GM18873 (cell line): ENCODE results near the gene EIF1AX.
"Not testable (repeated sequence)": the region's sequence is repeated elsewhere in the genome, so short reads cannot be mapped to it uniquely, and the experiment has no call there.

Source experiments
- ATAC-seq: cut with Tn5 transposase; IDR thresholded peaks from one replicate; pipeline ENCODE4 v1.9.1; 2021; ENCODE audit warnings: mild to moderate bottlenecking, moderate library complexity, moderate number of reproducible peaks; ENCODE audit not compliant: unreplicated experiment, low FRiP score

The EIF1AX gene, protein sequence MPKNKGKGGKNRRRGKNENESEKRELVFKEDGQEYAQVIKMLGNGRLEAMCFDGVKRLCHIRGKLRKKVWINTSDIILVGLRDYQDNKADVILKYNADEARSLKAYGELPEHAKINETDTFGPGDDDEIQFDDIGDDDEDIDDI

DNA sequence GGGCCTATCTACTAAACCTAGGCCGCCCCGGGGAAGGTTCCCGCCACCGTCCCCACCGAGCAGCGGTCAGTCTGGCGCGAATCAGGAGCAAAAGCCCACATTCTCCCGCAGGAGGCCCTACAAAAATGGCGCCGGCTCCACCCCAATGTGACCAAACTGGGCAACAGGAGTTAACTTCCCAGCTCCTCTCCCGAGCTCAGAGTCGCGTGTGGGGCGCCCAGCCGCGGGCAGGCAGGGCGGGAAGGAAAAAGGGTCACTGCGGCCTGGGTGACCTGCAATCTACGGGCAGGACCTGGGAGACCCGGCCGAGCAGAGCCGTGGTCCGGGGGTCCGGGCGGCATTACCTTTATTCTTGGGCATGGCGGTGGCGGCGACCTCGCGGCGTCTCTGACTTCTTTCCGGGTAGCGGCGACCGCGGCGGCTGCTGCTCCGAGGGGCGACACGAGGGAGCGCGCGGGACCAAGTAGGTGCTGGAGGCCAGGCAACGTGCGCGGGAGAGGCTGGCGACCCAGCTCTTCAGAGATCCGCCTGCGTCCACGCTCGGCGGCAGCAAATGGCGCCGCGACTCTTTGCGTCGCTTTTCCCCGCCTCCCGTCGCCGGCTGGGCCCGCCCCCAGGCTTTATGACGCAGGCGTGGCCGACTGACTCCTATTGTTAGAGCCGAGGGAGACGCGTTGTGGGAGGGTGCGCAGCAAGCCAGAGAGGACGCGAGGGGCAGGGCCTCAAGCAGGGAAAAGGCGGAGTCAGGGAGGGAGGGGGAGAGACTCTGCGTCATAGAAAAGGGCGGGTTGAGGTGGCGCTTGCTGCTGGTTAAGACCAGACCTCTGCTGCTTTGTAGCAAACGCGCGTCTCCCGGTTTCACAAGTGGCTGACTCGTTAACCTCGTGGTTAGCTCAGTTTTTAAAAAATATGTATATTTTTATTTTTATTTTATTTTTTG is at the start of gene EIF1AX:
Gene EIF1AX, minus strand, starts transcription at position 558 of the 940 bp plus-strand sequence. Its CDS starts 198 bp downstream, at position 360.
- ATAC-seq, result peak; percentile 99

DNA sequence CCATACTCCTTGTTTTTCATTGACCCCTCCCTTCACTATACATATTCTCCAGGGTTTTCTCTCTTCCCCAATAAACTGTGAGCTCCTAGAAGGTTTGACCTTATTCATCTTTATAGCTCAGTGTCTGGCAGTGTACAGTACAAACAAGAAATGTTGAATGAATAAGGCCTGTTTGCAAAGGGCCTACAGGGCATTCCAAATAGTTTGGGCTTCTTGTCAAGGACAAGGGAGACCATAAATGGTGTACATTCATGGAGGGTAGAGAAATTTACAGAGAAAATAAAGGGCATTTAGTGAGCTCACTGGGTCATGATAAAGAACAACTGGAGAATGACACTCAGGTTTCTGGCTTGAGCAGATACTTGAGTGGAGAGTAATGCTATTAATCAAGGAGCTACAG is 47.5 kb upstream of the EIF1AX start:
- ATAC-seq, result no peak

DNA sequence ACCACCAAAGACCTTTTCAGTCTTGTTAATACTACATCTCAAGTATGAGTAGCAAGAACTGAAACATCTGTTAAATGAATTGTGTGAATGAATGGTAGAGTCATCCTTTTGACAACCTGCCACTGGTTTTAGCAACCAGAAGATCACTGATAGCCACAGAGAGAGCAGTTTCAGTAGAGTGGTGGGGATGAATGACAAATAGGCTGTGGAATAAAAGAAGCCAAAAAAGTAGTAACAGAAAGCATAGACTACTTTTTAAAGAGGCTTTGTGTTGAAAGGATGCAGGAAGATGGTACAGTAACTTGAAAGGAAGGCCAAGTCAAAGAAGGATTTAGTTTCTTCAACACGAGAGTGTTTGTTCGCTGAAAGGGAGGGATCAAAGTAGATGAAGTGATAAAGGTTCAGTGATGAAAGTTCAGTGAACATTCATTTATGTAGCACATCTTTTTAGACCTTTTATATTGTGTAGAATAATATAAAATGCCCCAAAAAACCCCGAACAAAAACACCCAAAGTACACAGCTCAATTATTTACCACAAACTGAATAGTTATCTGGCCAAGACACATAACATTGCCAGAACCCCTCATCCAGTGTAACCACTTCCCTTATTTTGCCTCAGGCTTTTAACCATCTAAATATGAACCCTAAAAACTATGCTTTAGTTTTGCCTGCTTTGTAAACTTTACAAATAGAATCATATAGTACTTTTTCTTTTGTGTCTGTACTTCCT is 40.1 kb upstream of the EIF1AX start:
- ATAC-seq, result no peak

DNA sequence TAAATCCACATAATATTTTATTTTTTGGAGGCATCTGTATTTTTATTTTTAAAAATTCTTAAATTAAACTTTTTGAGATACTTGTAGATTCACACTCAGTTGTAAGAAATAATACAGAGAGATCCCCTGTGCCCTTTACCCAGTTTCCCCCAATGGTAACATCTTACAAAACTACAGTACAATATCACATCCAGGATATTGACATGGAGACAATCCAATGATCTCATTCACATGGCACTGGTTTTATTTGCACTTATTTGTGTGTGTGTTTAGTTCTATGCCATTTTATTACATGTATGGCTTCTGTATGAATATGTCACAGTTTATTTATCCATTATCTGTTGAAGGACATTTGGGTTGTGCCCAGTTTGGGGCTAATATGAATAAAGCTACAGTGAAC is 35.5 kb upstream of the EIF1AX start:
- no peak for ATAC-seq

DNA sequence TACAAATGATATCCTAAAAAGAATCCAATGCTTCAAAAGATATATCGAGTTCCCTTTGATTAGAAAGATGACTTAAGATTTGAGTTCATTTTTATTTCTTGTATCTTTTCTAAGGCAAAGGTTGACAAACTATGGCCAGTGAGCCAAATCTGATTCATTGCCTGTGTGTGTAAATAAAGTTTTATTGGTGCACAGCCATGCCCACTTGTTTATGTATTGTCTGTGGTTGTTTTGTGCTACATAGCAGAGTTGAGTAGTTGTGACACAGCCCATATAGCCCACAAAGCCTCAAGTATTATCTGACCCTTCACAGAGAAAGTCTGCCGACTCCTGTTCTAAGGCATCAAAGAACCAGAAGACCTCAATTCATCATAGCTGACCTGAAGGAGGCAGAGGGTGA is 32.2 kb upstream of the EIF1AX start:
- no peak for ATAC-seq

DNA sequence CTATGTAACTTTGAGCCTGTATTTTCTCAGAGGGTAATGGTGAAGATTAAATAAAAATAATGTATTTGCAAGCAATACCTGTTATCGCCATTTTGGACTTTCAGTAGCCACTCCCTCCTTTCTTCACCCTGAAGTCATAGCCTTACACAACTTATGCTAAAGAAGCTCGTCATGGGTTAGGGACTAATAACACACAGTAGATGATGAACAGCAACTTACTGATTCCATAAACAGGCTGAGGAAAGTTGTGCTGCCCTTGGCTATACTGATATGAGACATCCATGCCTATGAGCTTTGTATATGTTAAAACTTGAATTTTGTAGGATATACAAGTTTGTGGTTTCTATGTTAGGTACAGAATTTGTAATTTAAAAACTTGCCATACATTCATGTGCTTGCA is 31.7 kb upstream of the EIF1AX start:
- no peak for ATAC-seq

DNA sequence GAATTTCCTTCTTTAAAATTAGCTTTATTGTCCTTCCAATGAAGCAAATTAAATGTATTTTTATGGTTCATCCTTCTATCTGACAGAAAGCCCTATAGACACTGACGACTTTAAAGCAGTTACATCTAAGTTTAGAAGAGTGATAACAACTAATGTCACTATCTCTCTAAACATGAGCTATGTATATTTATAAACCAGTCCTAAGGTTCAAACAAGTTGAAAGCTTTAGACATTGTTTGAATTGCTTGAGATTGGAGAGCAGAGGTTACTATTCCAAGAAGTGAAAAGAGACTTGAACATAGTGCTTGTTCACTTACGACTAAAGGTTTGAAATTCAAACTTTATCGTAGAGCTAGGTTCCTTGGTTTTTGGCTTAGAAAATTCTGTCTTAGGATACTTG is 30.2 kb upstream of the EIF1AX start:
- no peak for ATAC-seq

DNA sequence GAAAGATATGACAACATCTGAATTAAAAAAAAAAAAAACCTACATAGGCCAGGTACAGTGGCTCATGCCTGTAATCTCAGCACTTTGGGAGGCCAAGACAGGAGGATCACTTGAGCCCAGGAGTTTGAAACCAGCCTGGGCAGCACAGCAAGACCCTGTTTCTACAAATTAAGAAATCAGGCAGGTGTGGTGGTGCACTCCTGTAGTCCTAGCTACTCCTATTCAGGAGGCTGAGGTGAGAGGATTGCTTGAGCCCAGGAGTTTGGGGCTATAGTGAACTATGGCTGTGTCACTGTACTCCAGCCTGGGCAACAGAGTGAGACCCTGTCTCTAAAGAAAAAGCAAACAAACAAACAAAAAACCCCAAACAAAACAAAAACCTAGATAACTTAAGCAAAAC is 20.9 kb upstream of the EIF1AX start:
- ATAC-seq, result not testable (repeated sequence)

DNA sequence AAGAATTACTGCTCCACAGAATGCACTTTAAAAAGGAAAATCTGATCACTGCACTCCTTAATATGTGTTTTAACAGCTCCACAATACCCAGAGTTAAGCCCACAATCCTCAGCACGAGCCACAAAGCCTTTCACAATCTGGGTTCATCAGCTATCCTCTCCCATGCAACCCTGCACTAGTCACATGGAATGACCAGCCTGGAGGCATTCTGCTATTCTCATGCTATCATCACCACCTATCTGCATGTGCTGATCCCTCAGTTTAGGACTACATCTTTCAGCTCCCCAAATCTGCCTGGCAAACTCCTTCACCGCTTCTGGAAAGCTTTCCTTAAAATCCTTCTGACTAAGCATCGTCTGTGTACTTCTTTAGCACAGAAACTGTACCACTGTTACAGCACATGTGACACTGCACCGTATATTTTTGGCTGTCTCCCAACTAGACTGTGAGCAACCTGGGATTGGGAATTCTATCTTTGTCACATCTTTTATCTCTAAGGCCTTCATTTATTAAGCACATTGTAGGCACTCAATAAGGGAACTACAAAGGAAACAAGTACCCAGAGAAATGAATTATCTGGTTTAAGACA is 18.3 kb upstream of the EIF1AX start:
- no peak for ATAC-seq

DNA sequence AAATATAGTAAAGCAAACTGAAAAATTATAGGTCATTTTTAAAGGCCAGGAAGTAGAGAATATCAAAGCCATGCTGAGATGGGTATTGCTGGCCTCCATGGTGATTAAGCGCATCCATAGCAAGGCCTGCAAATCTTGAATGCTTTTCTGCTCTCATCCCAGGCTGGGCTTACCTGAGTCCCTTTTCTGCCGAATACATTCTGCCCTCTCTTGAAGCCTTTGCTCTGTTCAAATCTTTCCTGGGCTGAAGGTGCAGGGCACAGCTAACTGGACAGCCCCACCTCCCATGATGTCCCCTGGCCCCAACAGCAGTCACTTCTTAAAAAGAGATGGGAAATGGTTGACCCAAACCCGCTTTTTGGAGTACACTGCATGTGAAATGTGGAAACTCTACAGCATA is 10.1 kb upstream of the EIF1AX start:
- ATAC-seq, result no peak

DNA sequence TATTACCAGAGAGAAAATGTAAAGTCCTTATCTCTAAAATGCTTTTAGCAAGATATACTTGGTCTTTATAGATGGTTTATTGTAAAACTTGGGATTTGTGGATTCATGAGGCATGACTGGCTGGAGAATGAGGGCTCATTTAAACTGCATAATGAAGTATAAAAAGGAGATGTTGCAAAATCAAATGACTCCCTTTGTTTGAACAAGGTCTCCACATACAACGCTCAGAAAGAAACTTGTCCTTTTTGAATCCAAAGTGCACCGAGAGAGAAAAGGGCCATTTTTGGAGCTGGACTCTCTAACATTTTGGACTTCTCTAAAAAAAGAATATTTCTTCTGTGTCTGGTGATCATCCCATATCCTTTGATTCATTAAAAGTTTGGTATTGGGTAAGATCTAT is 7.7 kb upstream of the EIF1AX start:
- no peak for ATAC-seq

DNA sequence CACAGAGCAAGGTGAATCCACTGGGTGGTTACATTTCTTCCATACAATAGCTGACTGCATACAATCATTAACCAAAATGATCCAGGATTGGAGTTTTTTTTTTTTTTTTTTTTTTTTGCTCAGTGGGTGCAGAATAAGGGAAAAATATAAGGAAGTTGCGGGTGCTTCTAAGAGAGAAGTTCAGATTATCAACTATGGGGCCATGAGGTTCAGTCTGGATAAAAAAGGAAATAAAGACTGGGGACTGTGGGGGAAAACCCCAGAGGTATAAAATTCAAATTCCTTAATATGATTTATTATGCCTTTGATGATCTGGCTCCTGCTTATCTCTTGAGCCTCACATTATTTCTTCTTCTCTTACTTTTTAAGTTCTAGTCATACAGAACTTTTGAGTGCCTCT is 5.9 kb upstream of the EIF1AX start:
- ATAC-seq, result no peak

DNA sequence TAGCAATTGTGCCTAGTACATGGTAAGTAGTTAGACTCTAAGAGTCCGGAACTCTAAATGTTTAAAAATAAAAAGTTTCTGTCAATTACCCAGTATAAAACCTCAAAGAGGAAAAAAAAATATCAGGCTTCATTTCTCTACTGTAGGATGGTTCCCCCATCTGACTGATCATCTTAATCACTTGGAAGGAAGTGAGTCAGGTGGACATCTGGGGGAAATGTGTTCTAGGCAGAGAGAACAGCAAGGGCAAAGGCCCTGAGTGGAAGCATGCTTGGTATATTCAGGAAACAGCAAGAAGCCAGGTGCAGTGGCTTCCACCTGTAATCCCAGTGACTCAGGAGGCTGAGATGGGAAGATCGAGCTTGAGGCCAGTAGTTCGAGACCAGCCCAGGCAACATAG is 2.9 kb upstream of the EIF1AX start:
- no peak for ATAC-seq

DNA sequence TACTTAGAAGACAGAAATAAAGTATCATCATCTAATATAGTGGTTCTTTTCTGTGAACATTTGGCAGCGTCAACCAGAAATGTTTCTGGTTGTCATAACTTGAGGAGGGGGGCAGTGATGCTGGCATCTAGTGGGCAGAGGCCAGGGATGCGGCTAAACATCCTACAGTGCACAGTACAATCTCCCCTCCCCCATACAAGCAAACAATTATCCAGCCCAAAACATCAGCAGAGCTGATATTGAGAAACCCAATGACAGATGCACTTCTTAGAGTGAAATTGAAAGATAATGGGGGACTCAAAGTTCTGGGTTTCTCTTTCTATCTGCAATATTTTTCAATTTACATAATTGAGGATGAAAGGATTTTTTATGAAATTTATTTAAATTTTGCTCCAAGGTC is 1.9 kb upstream of the EIF1AX start:
- no peak for ATAC-seq

DNA sequence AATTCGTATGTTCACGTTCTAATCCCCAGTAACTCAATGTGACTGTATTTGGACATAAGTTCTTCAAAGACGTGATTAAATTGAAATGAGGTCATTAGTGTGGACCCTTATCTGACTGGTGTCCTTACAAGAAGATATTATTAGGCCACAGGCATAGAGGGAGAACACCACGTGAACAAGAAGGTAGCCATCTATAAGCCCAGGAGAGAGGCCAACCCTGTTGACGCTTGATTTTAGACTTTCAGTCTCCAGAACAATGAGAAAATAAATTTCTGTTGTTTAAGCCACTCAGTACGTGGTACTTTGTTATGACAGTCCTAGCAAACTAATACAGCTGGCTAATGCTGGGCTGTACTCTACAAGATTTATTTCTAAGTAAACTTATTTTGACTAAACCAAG is 1.5 kb upstream of the EIF1AX start:
- no peak for ATAC-seq

DNA sequence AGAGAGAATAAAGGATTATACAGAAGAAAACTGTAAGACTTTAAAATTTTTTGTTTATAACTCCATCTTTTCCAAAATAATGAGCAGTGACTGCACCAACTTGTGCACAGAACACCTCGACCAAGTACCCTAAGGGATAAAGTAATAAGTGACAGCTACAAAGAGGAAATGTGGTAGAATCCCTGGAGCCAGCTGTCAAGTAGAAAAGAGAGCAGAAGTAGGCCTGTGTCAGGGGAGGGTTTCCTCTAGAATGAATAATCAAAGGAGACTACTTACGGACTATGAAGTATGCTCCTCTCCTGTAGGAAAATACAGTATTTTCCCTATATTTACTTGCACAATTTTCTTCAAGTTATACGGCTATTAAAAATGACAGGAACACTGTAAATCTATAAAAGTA is 1.2 kb downstream of the EIF1AX start:
- ATAC-seq, result no peak

DNA sequence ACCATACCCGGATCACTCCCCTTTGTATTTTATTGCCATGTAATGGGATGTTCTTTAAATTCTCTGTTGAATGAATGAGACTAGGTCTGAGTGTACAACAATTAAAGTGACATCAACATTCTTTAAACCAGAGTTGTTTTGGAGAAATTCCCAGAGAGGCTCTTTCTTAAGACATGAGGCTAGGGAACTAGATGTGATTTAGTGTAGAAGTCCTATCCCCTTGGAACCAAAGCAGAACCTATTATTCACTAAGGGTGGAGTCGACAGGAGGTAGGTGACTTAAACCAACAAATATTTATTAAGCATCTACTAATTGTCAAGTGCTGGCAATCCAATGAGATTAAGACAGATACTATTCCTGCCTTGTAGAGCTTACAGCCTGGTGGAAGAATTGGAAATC is 1.7 kb downstream of the EIF1AX start:
- ATAC-seq, result no peak

DNA sequence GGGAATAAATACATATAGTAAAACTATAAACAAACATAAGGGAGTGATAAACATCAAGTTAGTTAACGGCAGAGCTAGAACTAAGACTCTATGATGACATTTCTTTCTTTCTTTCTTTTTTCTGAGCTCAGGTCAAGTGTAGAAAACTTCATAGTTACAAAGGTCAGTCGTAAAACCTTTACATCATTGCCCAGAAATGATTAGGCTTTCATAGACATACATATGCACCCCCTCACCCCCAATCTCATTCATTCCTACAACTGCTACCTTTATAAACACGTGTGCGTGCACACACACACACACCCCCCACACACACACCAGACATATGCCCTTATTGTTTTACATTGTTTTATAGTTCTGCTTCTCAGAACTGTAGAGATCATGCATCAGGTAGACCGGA is 5.7 kb downstream of the EIF1AX start:
- ATAC-seq, result no peak

DNA sequence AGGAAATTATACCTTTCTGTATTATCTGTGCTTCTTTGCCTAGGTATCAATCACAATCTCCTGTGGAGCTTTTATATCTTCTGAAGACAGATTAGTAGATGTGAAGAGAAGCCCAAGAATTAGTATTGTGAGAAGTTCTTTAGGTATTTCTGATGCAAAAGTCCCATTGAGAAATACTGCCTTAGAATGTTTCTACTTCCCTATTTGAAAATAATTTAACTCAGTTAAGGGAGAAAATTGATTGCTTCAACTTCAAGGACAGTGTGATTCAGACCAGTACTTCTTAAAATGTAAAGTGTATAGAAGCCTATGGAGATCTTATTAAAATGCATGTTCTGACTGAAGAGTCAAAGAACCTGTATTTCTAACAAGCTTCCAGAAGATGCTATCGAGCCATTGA is 9.0 kb downstream of the EIF1AX start:
- no peak for ATAC-seq

DNA sequence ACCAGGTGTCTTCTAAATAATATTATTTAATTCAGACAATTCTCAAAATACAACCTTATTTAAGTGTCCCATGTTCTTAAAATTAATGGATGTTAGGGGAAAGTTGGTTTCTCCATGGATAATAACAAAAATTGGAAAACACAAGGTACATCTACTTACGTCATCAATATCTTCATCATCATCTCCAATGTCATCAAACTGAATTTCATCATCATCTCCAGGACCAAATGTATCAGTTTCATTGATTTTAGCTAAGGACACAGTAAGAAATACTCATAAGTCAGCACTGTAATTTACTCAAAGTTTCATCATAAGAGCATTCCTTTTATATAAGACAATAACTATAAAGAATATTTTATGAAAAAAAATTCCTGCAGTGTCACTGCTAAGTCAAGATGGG is 11.3 kb downstream of the EIF1AX start:
- ATAC-seq, result no peak

DNA sequence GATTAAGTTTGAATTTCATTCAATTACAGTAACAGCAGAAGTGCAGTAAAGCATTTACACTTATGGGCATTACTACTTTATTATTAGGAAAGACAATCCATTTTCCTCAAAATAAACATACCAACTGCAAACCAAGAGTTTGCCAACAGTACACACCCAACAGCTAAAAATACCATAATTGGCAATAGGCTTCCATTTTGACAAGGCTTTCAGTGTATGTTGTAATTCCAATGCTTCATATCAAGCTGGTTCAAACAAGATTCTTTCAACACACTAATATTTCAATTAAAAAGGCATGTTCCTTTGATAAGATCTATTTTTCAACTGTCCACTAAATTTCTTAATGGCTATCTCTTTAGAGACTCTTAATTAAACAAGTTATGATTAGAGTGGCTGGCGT is 12.1 kb downstream of the EIF1AX start:
- ATAC-seq, result no peak
